ENCODE measurements around the gene HTT. TPM values are rescaled to one million over a fixed set of nuclear protein-coding genes. Genes with fewer than 3 reads are reported as not detected.

HTT gene
- total and polyA plus RNA-seq, 2 of the 13 experiments (the other 11 are each of a cell fraction or from before 2014, with no cell fraction given), result 17.5 to 19.5 TPM

DNA sequence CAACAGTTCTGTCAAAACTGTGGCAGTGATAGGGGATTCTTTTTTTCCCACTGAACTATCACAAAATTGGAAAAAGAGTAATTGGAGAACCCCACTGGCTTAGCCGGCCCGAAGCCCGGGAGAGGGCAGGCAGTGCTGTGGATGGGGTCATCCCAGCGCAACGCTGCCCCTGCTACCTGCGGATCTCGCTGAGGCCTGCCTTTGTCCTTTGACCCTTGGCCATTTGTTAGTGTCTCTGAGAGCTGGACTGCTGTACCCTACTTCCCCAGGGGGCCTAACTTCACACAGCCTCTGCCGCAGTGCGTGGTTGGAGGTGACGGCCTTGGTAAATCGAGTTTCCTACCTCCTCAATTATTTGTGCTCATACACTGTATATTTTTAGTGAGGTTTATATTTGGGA is 131.5 kb downstream of the HTT start (continued):
- TF ChIP-seq TIGD3 (CRISPR knock-in tag; IDR thresholded peaks at IDR 0.05; ENCODE audit: borderline replicate concordance) (no peak), ZSCAN31 (CRISPR knock-in tag; IDR thresholded peaks at IDR 0.05; ENCODE audit: low read depth) (no peak), ZNF781 (CRISPR knock-in tag; IDR thresholded peaks at IDR 0.05; ENCODE audit: borderline replicate concordance, not compliant biosample characterization) (no peak), BRCA1 (CRISPR knock-in tag; IDR thresholded peaks at IDR 0.05) (no peak), ADNP (CRISPR knock-in tag; IDR thresholded peaks at IDR 0.05) (no peak), SNAPC5 (CRISPR knock-in tag; IDR thresholded peaks at IDR 0.05; ENCODE audit: borderline replicate concordance) (no peak), THAP11 (CRISPR knock-in tag; IDR thresholded peaks at IDR 0.05) (no peak), IRX3 (CRISPR knock-in tag; IDR thresholded peaks at IDR 0.05; ENCODE audit: borderline replicate concordance, low read depth) (no peak), KLF13 (CRISPR knock-in tag; IDR thresholded peaks at IDR 0.05) (no peak), SRSF1 (optimal IDR thresholded peaks at IDR 0.05; ENCODE audit: low read depth, low read length) (no peak), ZFY (CRISPR knock-in tag; IDR thresholded peaks at IDR 0.05) (peak; percentile 80), REPIN1 (CRISPR knock-in tag; IDR thresholded peaks at IDR 0.05; ENCODE audit: borderline replicate concordance, low read depth) (peak; percentile 46; the same call in 1 of the 2 replicates), ZNF567 (CRISPR knock-in tag; IDR thresholded peaks at IDR 0.05; ENCODE audit: borderline replicate concordance) (no peak), ZNF580 (CRISPR knock-in tag; IDR thresholded peaks at IDR 0.05; ENCODE audit: borderline replicate concordance, low read depth) (0 out of 2 replicates have a peak, but pooled peaks have one; percentile 23), DMTF1 (CRISPR knock-in tag; IDR thresholded peaks at IDR 0.05) (no peak), YEATS4 (CRISPR knock-in tag; IDR thresholded peaks at IDR 0.05; ENCODE audit: borderline replicate concordance) (no peak; the same call in 1 of the 2 replicates), FOSL2 (CRISPR knock-in tag; IDR thresholded peaks at IDR 0.05) (peak; percentile 30; the same call in 1 of the 2 replicates), ZNF17 (CRISPR knock-in tag; IDR thresholded peaks at IDR 0.05) (no peak), E2F2 (CRISPR knock-in tag; IDR thresholded peaks at IDR 0.05; ENCODE audit: borderline replicate concordance) (no peak), NFIB (CRISPR knock-in tag; IDR thresholded peaks at IDR 0.05; ENCODE audit: borderline replicate concordance) (no peak)

All from HepG2 (cell line).